ENCODE results near the gene OR2V2.

- TF ChIP-seq CTCF (IDR thresholded peaks at IDR 0.05), result no peak
- TF ChIP-seq POLR2A (IDR thresholded peaks at IDR 0.05), result no peak
Measured at GRCh38 chr5:181114284-181114843, 33.0 kb upstream of the OR2V2 start.
